Left lung (tissue), 10 donors: ENCODE data around the gene SUB1. TPM values are rescaled to one million over a fixed set of nuclear protein-coding genes. Genes with fewer than 3 reads are reported as not detected.

Experiments used
- ATAC-seq: fragments of 200-7000 bp; cut with Tn5 transposase; one replicate; pipeline ENCODE4 v1.9.1; 2020; ENCODE audit warnings: moderate library complexity
- DNase-seq, 4 donors: peaks; one replicate each; pipeline ENCODE4 v3.0.0-alpha.2; 2013 to 2020
- H3K27ac ChIP-seq, 2 donors: fragments of 200-600 bp; sonication (generic) in 1 of 2; one replicate each; pipeline versions ENCODE4 v1.5.0 to v1.8.0; 2020 to 2021
- H3K27me3 ChIP-seq, 2 donors: fragments of 200-600 bp; sonication (generic) in 1 of 2; one replicate each; pipeline versions ENCODE4 v1.5.0 to v1.8.0; 2020 to 2021
- H3K36me3 ChIP-seq, 2 donors: fragments of 200-600 bp; sonication (generic) in 1 of 2; one replicate each; pipeline versions ENCODE4 v1.5.0 to v1.8.0; 2020 to 2021
- H3K4me1 ChIP-seq, 2 donors: fragments of 200-600 bp; one replicate each; pipeline ENCODE4 v1.8.0; 2021
- H3K4me3 ChIP-seq, 2 donors: fragments of 200-600 bp; sonication (generic) in 1 of 2; one replicate each; pipeline versions ENCODE4 v1.5.0 to v1.8.0; 2020 to 2021; ENCODE audit warnings: mild to moderate bottlenecking in 1 of 2
- H3K9me3 ChIP-seq, 2 donors: fragments of 200-600 bp; sonication (generic) in 1 of 2; one replicate each; pipeline versions ENCODE4 v1.5.0 to v1.8.0; 2020 to 2021
- CTCF ChIP-seq, 2 donors: fragments of 200-600 bp; sonication (generic) in 1 of 2; IDR thresholded peaks; one replicate each; pipeline versions ENCODE4 v1.5.0 to v1.8.0; 2021; ENCODE audit warnings: antibody characterized with exemption in 2 of 2
- intact Hi-C, 2 donors: fragments of 100-400 bp; cut with DNase I; formaldehyde crosslinking; loops; one replicate each; pipeline versions ENCODE4 v1.11.2 to v1.14.2; 2022
- polyA plus RNA-seq, 6 donors: library from polyadenylated mRNA; unstranded; fragments of 120-200 nt; gene quantifications; one replicate each; pipeline ENCODE4 v1.2.1, GENCODE V29; 2013; ENCODE audit not compliant: insufficient read length in 6 of 6
- total RNA-seq, 2 donors: library from RNA; stranded (reverse); fragmentation: NEBNext Ultra II Directional; extraction: Animal tissue kit (Norgen Biotek cat#: 25700); gene quantifications; one replicate each; pipeline ENCODE4 v1.2.1, GENCODE V29; 2021
- donor health status: DM: no; HTN: yes; CAD: no.
- donor health status: DM: no; HTN: no; CAD: no.

The SUB1 gene
- total and polyA plus RNA-seq, 8 donors, result 166 to 289 (median 256) TPM

GRCh38 chr5:32574540-32575175 lies 10.7 kb upstream of the SUB1 start:
- H3K9me3 ChIP-seq, result no peaks in the 10 kb centered on the region
- H3K36me3 ChIP-seq, result no peaks in the 10 kb centered on the region
- H3K4me1 ChIP-seq, result no peaks in the 10 kb centered on the region
- DNase-seq (no peak), ATAC-seq (no peak)
- H3K27me3 ChIP-seq, result no peaks in the 10 kb centered on the region
- TF ChIP-seq CTCF (IDR thresholded peaks at IDR 0.05), result no peak
- H3K27ac ChIP-seq, result no peak overlapping the region
- intact Hi-C loops, result no loop called here
- H3K4me3 ChIP-seq, result no peak overlapping the region

DNA sequence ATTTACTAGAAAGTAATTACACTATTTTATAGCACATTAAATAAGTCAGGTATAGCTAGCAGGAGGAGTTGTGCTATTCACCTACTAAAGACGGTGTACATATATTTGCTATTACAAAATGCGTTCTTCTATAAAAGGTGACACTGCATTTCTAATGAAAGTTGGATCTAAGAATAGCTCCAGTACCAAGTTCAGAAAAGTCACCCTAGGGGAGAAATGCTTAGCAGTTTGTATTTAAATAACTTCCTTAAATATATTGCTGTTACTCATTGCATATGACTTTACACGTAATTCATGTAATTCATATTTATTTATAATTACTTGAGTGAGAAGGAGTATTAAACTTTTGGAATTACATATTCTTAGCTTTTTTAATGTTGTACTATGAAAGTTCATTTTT lies 7.0 kb upstream of the SUB1 start:
- Histone ChIP-seq H3K27ac (no peak overlapping the region), H3K4me3 (no peak overlapping the region), H3K9me3 (no peaks in the 10 kb centered on the region), H3K27me3 (no peaks in the 10 kb centered on the region), H3K36me3 (no peaks in the 10 kb centered on the region), H3K4me1 (peaks cover 10 to 25% of the 10 kb centered on the region in 2 donors)
- DNase-seq (no peak), ATAC-seq (no peak)
- TF ChIP-seq CTCF (IDR thresholded peaks at IDR 0.05), result no peak
- intact Hi-C loops, result no loop called here

GRCh38 chr5:32578764-32579163 lies 6.6 kb upstream of the SUB1 start:
- Histone ChIP-seq H3K4me1 (peaks cover 11 to 29% of the 10 kb centered on the region in 2 donors), H3K4me3 (no peak overlapping the region), H3K27ac (no peak overlapping the region), H3K36me3 (no peaks in the 10 kb centered on the region), H3K9me3 (no peaks in the 10 kb centered on the region), H3K27me3 (no peaks in the 10 kb centered on the region)
- DNase-seq (no peak), ATAC-seq (no peak)
- TF ChIP-seq CTCF (IDR thresholded peaks at IDR 0.05), result no peak
- intact Hi-C loops, result no loop called here

DNA sequence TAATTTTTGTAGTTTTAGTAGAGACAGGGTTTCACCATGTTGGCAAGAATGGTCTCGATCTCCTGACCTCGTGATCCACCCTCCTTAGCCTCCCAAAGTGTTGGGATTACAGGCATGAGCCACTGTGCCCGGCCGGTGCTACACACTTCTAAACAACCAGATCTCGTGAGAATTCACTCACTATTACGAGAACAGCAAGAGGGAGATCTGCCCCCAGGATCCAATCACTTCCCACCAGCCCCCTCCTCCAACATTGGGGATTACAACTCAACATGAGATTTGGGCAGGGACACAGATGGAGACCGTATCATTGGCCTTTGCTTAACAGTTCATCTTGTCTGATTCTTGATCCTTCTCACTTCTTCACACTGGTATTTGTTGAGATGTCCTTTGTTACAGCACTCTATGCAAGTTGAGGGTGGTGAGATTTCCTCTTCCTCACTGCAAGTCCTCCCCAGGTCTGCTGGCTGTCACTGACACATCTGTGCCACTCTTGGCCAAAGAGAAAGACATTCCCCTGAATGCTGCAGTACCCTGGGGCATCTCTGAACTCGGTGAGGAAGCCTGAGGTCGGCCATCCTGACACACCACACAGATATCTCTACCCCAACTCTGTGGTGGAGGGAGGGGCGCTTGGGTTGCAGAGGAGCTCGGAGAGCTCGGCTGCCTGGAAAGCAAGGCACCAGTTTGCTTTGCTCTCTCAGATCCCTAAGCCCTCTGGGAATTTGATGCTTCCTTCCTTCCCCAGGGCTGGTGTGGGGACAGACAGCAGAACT lies 4.2 kb upstream of the SUB1 start:
- intact Hi-C loops, result no loop called here

More for the DNA sequence above, 4.2 kb upstream of the SUB1 start:
- H3K27ac ChIP-seq, result no peak overlapping the region
- TF ChIP-seq CTCF (IDR thresholded peaks at IDR 0.05), result no peak
- no peaks in the 10 kb centered on the region for H3K27me3 ChIP-seq
- peaks cover 11 to 46% of the 10 kb centered on the region in 2 donors for H3K4me1 ChIP-seq
- no peaks in the 10 kb centered on the region for H3K9me3 ChIP-seq
- ATAC-seq (no peak), DNase-seq (no peak)
- H3K4me3 ChIP-seq, result no peak overlapping the region
- no peaks in the 10 kb centered on the region for H3K36me3 ChIP-seq
